Suprapubic skin (tissue), 4 donors: ENCODE data around the gene GCC2.

Experiments
- CTCF ChIP-seq, 2 donors: fragments of 200-600 bp in 1 of 2; fragments of 450-650 bp in 1 of 2; sonication (generic) in 1 of 2; IDR thresholded peaks; one replicate each; pipeline ENCODE4 v1.5.1; 2016 to 2019; ENCODE audit warnings: antibody characterized with exemption in 2 of 2, mild to moderate bottlenecking in 1 of 2, moderate library complexity in 1 of 2
- POLR2A ChIP-seq, 2 donors: fragments of 450-650 bp; IDR thresholded peaks; one replicate each; pipeline ENCODE4 v1.6.1; 2017; ENCODE audit warnings: antibody characterized with exemption in 2 of 2, mild to moderate bottlenecking in 2 of 2, moderate library complexity in 2 of 2
- POLR2AphosphoS5 ChIP-seq, 3 donors: sonication (generic); formaldehyde crosslinking; IDR thresholded peaks; one replicate each; pipeline ENCODE4 v1.6.1; 2017; ENCODE audit warnings: antibody characterized with exemption in 3 of 3

- TF ChIP-seq POLR2AphosphoS5 (IDR thresholded peaks at IDR 0.05) (no peak), POLR2A (IDR thresholded peaks at IDR 0.05) (no peak), CTCF (IDR thresholded peaks at IDR 0.05) (no peak)
Observed at GRCh38 chr2:108490506-108491122, 41.6 kb downstream of the GCC2 start.
